Heart left ventricle (tissue), 16 donors: ENCODE results near the gene OSCP1. TPM values are rescaled to one million over a fixed set of nuclear protein-coding genes. Genes with fewer than 3 reads are reported as not detected.

Source experiments
- ATAC-seq, 4 donors: fragments of 200-7000 bp; cut with Tn5 transposase; one replicate each; pipeline ENCODE4 v1.9.1; 2020 to 2022; ENCODE audit warnings: moderate library complexity in 4 of 4, mild to moderate bottlenecking in 3 of 4, moderate number of reproducible peaks in 1 of 4
- DNase-seq, 5 donors: peaks; one replicate each; pipeline ENCODE4 v3.0.0-alpha.2; 2020
- H3K27ac ChIP-seq, 12 donors: fragments of 200-600 bp; sonication (generic) in 4 of 12; one replicate each; pipeline versions ENCODE4 v1.5.0 to v1.8.0; 2016 to 2022; ENCODE audit warnings: mild to moderate bottlenecking in 2 of 12
- H3K27me3 ChIP-seq, 9 donors: fragments of 200-600 bp; sonication (generic) in 2 of 9; one replicate each; pipeline versions ENCODE4 v1.5.1 to v1.8.0; 2016 to 2022; ENCODE audit warnings: mild to moderate bottlenecking in 3 of 9
- H3K36me3 ChIP-seq, 9 donors: fragments of 200-600 bp; sonication (generic) in 2 of 9; one replicate each; pipeline versions ENCODE4 v1.5.0 to v1.8.0; 2018 to 2022; ENCODE audit warnings: mild to moderate bottlenecking in 2 of 9
- H3K4me1 ChIP-seq, 12 donors: fragments of 200-600 bp; sonication (generic) in 4 of 12; one replicate each; pipeline versions ENCODE4 v1.5.0 to v1.8.0; 2016 to 2022; ENCODE audit warnings: mild to moderate bottlenecking in 3 of 12
- H3K4me3 ChIP-seq, 12 donors: fragments of 200-600 bp; sonication (generic) in 4 of 12; one replicate each; pipeline versions ENCODE4 v1.5.0 to v1.8.0; 2017 to 2022; ENCODE audit warnings: mild to moderate bottlenecking in 9 of 12, moderate library complexity in 4 of 12
- H3K9me3 ChIP-seq, 12 donors: fragments of 200-600 bp; sonication (generic) in 4 of 12; one replicate each; pipeline versions ENCODE4 v1.5.0 to v1.8.0; 2016 to 2022; ENCODE audit warnings: mild to moderate bottlenecking in 1 of 12
- POLR2A ChIP-seq, 2 donors: fragments of 450-650 bp; IDR thresholded peaks; one replicate each; pipeline ENCODE4 v1.6.1; 2017; ENCODE audit warnings: antibody characterized with exemption in 2 of 2, mild to moderate bottlenecking in 2 of 2, moderate library complexity in 2 of 2
- WGBS, 4 donors: extraction: QIAGEN DNeasy Blood & Tissue Kit in 2 of 4; methylation state at CpG; one replicate each; pipeline versions ENCODE4 v1.1.5 to v1.1.7; 2013 to 2018; 5-methylcytosine and 5-hydroxymethylcytosine counted together
- intact Hi-C, 10 donors: fragments of 100-400 bp; cut with DNase I; formaldehyde crosslinking; loops; one replicate each; pipeline versions ENCODE4 v1.11.1 to v1.14.2; 2022
- polyA plus RNA-seq, 2 donors: library from polyadenylated mRNA; stranded (reverse); fragments of 200-250 nt; gene quantifications; one replicate each; pipeline ENCODE4 v1.2.3, GENCODE V29; 2013
- total RNA-seq, 9 donors: library from RNA; depleted of rRNA in 2 of 9; stranded (reverse); fragments of >200 nt in 2 of 9; fragmentation: NEBNext Ultra II Directional in 3 of 9; extraction: Animal tissue kit (Norgen Biotek cat#: 25700) in 3 of 9; gene quantifications; one replicate each; pipeline versions ENCODE4 v1.1.0 to v1.2.4, GENCODE V29; 2016 to 2023
- TF ChIP-seq, protein P1 (sequence below), 12 donors: fragments of 200-600 bp; sonication (generic) in 4 of 12; IDR thresholded peaks; one replicate each; pipeline versions ENCODE4 v1.5.0 to v1.8.0; 2018 to 2022; ENCODE audit warnings: antibody characterized with exemption in 12 of 12, mild to moderate bottlenecking in 5 of 12
- donor health status: ischemic (EF 13 %, LVEDD 7.1; RV severe dilation, severe dysfunction).
- donor health status: healthy with polysubstance abuse.
- donor health status: DM: no; HTN: yes; CAD: no.
- donor health status: DM: no; HTN: no; CAD: no.
- donor health status: ischemic (EF 25% LVEDD 6.9; RV normal size, moderate dysfunction).
- donor health status: ischemic (EF 25% LVEDD 5.7; RV mildly dilated, moderate dysfunction).
- donor health status: healthy.
- donor health status: DM: yes; HTN: yes; CAD: no.
- donor health status: ischemic (EF 35%, LVEDD 5.7; RV mildly dilated, moderate dysfunction).
- donor health status: nonischemic (EF 11% LVEDD 7.7; RV severe dilation, severe dysfunction).
- donor health status: DM: yes; HTN: yes; CAD: no.
- donor health status: PGD.
- donor health status: ischemic (EF 29% LVEDD 5.4; RV normal size, mild dysfunction).
- donor health status: nonischemic (EF 23%, LVEDD 6.1; RV moderate dilation, normal function).

The OSCP1 gene
- total and polyA plus RNA-seq, 11 donors: 3.8 to 11.5 (median 6.0) TPM

DNA sequence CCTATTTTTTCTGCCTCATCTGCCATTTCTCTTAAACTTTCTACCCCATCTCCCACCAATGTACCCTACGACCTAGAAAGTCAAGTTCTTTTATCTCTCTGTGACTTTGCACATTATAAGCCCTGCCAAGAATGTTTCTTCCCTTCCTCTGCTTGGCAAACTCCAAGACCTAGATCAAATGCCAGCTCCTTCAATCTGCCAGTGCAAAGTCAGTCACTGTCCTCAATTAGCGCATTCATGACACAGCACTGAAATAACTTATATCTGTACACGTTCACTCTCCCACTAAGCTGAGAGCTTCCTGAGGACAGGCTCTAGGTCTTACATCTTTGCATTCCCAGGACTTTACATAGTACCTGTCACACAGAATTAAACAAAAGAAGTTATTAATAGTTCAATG is 31.1 kb downstream of the OSCP1 start:
- TF ChIP-seq POLR2A (IDR thresholded peaks at IDR 0.05): no peak
- TF ChIP-seq, protein P1, sequence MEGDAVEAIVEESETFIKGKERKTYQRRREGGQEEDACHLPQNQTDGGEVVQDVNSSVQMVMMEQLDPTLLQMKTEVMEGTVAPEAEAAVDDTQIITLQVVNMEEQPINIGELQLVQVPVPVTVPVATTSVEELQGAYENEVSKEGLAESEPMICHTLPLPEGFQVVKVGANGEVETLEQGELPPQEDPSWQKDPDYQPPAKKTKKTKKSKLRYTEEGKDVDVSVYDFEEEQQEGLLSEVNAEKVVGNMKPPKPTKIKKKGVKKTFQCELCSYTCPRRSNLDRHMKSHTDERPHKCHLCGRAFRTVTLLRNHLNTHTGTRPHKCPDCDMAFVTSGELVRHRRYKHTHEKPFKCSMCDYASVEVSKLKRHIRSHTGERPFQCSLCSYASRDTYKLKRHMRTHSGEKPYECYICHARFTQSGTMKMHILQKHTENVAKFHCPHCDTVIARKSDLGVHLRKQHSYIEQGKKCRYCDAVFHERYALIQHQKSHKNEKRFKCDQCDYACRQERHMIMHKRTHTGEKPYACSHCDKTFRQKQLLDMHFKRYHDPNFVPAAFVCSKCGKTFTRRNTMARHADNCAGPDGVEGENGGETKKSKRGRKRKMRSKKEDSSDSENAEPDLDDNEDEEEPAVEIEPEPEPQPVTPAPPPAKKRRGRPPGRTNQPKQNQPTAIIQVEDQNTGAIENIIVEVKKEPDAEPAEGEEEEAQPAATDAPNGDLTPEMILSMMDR (IDR thresholded peaks at IDR 0.05): no peak
- Histone ChIP-seq H3K36me3 (peaks cover 0 to 30% (median 15%) of the 10 kb centered on the region in 9 donors), H3K4me1 (peaks cover 0 to 21% (median 8%) of the 10 kb centered on the region in 12 donors), H3K4me3 (no peak overlapping the region), H3K27me3 (no peaks in the 10 kb centered on the region), H3K9me3 (no peaks in the 10 kb centered on the region), H3K27ac (no peak overlapping the region)
- ATAC-seq (peak in 2 of 4 donors; percentile 25 to 52), DNase-seq (no peak)
- 47 to 64% (median 60%) methylated on average over 3 of the region's 3 CpGs for WGBS, 4 donors
- intact Hi-C loops: loop anchor here in 2 of 10 donors (1.0 to 5.0 kb wide), 2 partner anchors 77 to 317 kb away; no protein-coding TSS in a partner anchor

DNA sequence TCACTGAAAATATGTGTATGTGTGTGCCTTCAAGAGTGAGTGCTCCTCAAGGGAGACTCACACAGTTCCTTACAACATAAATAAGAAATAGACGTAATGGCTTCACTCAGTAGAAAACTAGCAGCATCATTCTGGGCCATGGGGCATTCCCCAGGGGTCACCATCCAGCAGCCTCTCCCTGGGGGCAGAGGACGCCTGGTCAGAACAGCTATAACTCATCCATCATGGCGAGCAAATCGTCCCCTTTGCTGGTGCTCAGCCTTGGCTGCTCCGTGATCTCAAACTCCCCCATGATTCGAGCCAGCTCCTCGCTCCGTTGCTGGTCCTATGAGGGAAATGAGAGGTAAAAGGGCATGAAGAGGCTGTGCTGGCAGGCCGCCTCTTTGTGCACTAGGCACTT is 32.3 kb downstream of the OSCP1 start:
- Histone ChIP-seq H3K27me3 (no peaks in the 10 kb centered on the region), H3K27ac (no peak overlapping the region), H3K4me1 (peaks cover 0 to 21% (median 8%) of the 10 kb centered on the region in 12 donors), H3K36me3 (peaks cover 0 to 26% (median 14%) of the 10 kb centered on the region in 9 donors), H3K4me3 (no peak overlapping the region), H3K9me3 (no peaks in the 10 kb centered on the region)
- TF ChIP-seq, protein P1 (IDR thresholded peaks at IDR 0.05): no peak
- no peak for TF ChIP-seq POLR2A (IDR thresholded peaks at IDR 0.05)
- ATAC-seq (no peak), DNase-seq (no peak)
- WGBS, 4 donors: 80 to 92% (median 86%) methylated on average over 7 to 9 of the region's 9 CpGs
- intact Hi-C loops: loop anchor here in 1 of 10 donors (5.0 kb wide), 1 partner anchor 316 kb away; no protein-coding TSS in a partner anchor

DNA sequence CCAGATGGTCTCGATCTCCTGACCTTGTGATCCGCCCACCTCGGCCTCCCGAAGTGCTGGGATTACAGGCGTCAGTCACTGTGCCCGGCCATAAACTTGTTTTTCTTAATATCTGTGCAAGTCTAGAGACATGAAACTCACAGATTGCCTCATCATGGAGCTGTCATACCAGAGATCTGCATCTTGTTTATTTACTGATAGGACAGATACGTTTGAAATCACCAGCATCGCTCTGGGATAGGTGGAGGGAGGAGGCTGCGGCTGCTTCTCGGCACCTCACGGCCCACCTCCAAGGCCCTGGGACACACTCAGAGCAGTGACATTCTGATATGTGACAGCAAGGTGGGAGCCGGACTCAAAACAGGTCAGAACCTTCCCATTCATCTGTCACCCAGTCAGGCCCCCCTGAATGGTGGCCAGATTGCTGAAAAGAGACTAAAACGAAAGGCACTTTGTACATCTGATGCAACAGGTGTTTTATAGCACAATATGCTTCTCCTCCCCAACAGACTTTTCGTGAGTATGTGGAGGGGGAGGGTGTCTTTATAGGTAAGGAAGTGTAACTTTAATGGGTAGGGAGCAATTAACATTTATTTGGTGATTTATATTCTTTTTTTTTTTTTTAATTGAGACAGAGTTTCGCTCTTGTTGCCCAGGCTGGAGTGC is 34.5 kb downstream of the OSCP1 start:
- ATAC-seq: no peak
- no peak for DNase-seq
- H3K4me3 ChIP-seq: no peak overlapping the region
- H3K9me3 ChIP-seq: no peaks in the 10 kb centered on the region
- peaks cover 0 to 7% (median 0%) of the 10 kb centered on the region in 9 donors for H3K36me3 ChIP-seq
- TF ChIP-seq, protein P1 (IDR thresholded peaks at IDR 0.05): no peak
- 88 to 93% (median 90%) methylated on average over 15 of the region's 15 CpGs for WGBS, 4 donors
- H3K27me3 ChIP-seq: no peaks in the 10 kb centered on the region
- H3K4me1 ChIP-seq: peaks cover 0 to 19% (median 8%) of the 10 kb centered on the region in 12 donors
- H3K27ac ChIP-seq: no peak overlapping the region
- intact Hi-C loops: loop anchor here in 1 of 10 donors (5.0 kb wide), 1 partner anchor 313 kb away; no protein-coding TSS in a partner anchor

DNA sequence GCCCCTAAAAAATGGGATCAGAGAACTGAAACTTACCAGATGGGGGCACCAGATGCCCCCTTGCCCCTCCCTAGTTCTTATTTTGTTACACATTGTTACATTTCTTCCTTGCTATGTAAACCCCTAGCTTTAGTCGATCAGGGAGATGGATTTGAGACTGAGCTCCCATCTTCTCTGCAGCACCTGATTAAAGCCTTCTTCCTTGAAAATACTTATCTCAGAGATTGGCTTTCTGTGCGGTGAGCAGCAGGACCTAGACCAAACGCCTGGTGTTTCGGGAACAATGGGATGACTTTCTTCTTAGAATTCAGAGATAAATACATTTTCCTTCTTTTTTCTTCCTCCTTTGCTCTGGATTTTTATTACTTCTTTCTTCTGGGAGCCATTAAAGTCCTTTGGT is 35.9 kb downstream of the OSCP1 start:
- no peak for DNase-seq
- H3K27me3 ChIP-seq: no peaks in the 10 kb centered on the region
- 84 to 92% (median 90%) methylated on average over 4 of the region's 4 CpGs for WGBS, 4 donors
- no peak for TF ChIP-seq POLR2A (IDR thresholded peaks at IDR 0.05)
- TF ChIP-seq, protein P1 (IDR thresholded peaks at IDR 0.05): no peak
- H3K27ac ChIP-seq: no peak overlapping the region
- ATAC-seq: no peak
- H3K9me3 ChIP-seq: no peaks in the 10 kb centered on the region
- peaks cover 0 to 6% (median 0%) of the 10 kb centered on the region in 12 donors for H3K4me1 ChIP-seq
- peaks cover 0 to 7% (median 0%) of the 10 kb centered on the region in 9 donors for H3K36me3 ChIP-seq
- no peak overlapping the region for H3K4me3 ChIP-seq
- intact Hi-C loops: no loop called here
